Prostate gland (tissue), 2 donors: ENCODE measurements around the gene PWP1.

Experiments used
- CTCF ChIP-seq, 4 experiments: fragments of 200-600 bp in 2 of 4; fragments of 450-650 bp in 2 of 4; sonication (generic) in 2 of 4; IDR thresholded peaks; 1 replicate in 3 of 4; 2 replicates in 1 of 4; pipeline ENCODE4 v1.5.1; 2016 to 2019; ENCODE audit warnings: antibody characterized with exemption in 4 of 4, mild to moderate bottlenecking in 2 of 4, moderate library complexity in 2 of 4
- POLR2A ChIP-seq: fragments of 450-650 bp; IDR thresholded peaks from one replicate; pipeline ENCODE4 v1.6.1; 2016; ENCODE audit warnings: antibody characterized with exemption, mild to moderate bottlenecking
- POLR2AphosphoS5 ChIP-seq: sonication (generic); formaldehyde crosslinking; IDR thresholded peaks from one replicate; pipeline ENCODE4 v1.6.1; 2017; ENCODE audit warnings: antibody characterized with exemption

GRCh38 chr12:107655281-107656065, 30.1 kb upstream of the PWP1 start:
- TF ChIP-seq CTCF (IDR thresholded peaks at IDR 0.05): no peak
- TF ChIP-seq POLR2AphosphoS5: no peak
- TF ChIP-seq POLR2A: no peak
